HG02852 (cell line): ENCODE data around the gene UBA1.

Experiments
- ATAC-seq: cut with Tn5 transposase; IDR thresholded peaks from one replicate; pipeline ENCODE4 v1.9.1; 2021; ENCODE audit warnings: mild to moderate bottlenecking, moderate library complexity; ENCODE audit not compliant: unreplicated experiment

UBA1 gene

GRCh38 chrX:47210661-47211425 lies 17.2 kb downstream of the UBA1 start:
- ATAC-seq = no peak

GRCh38 chrX:47212381-47213293 lies 19.0 kb downstream of the UBA1 start:
- no peak for ATAC-seq

GRCh38 chrX:47214435-47215077 lies 20.9 kb downstream of the UBA1 start:
- ATAC-seq = no peak

GRCh38 chrX:47215291-47215900 lies 21.8 kb downstream of the UBA1 start:
- ATAC-seq = no peak

- no peak for ATAC-seq
Observed at GRCh38 chrX:47216393-47216925, 22.8 kb downstream of the UBA1 start.

GRCh38 chrX:47217121-47217851 lies 23.7 kb downstream of the UBA1 start:
- no peak for ATAC-seq

- ATAC-seq = peak; percentile 87
Observed at GRCh38 chrX:47217852-47218279, 24.2 kb downstream of the UBA1 start.

GRCh38 chrX:47218280-47218919 lies 24.8 kb downstream of the UBA1 start, which contains the start of gene CDK16:
TSS of gene CDK16 (plus strand) at chrX:47218681. CDS start at chrX:47223558, 4,877 bp downstream.
- peak; percentile 44 for ATAC-seq

- no peak for ATAC-seq
Observed at GRCh38 chrX:47218920-47219815, 25.5 kb downstream of the UBA1 start.

- ATAC-seq = no peak
Observed at GRCh38 chrX:47221756-47222155, 28.1 kb downstream of the UBA1 start.

- ATAC-seq = no peak
Observed at GRCh38 chrX:47222751-47223350, 29.2 kb downstream of the UBA1 start.

GRCh38 chrX:47223476-47224250 lies 30.0 kb downstream of the UBA1 start:
- ATAC-seq = no peak

- ATAC-seq = no peak
Observed at GRCh38 chrX:47224266-47224895, 30.8 kb downstream of the UBA1 start.

GRCh38 chrX:47224896-47225290 lies 31.3 kb downstream of the UBA1 start:
- no peak for ATAC-seq

GRCh38 chrX:47226071-47226470 lies 32.4 kb downstream of the UBA1 start:
- no peak for ATAC-seq

GRCh38 chrX:47226531-47227333 lies 33.1 kb downstream of the UBA1 start:
- ATAC-seq = no peak
